DOHH2 (cell line): Measurements from ENCODE around the gene CSMD2.

Source experiments
- H3F3A ChIP-seq: fragments of 200-600 bp; sonication (generic), shearing (Covaris generic); 2 replicates; pipeline ENCODE4 v1.6.0; 2016; ENCODE audit warnings: antibody characterized with exemption, mild to moderate bottlenecking; ENCODE audit not compliant: control insufficient read depth, insufficient read depth
- H3K27ac ChIP-seq: fragments of 200-600 bp; sonication (generic); 2 replicates; pipeline ENCODE4 v1.5.1; 2014; ENCODE audit warnings: low read depth, mild to moderate bottlenecking, low read length, moderate library complexity
- H3K27me3 ChIP-seq: fragments of 200-600 bp; sonication (generic); 2 replicates; pipeline ENCODE4 v1.6.1; 2014; ENCODE audit warnings: mild to moderate bottlenecking, low read length, mixed read lengths; ENCODE audit not compliant: control insufficient read depth
- H3K36me3 ChIP-seq: fragments of 200-600 bp; sonication (generic); 2 replicates; pipeline ENCODE4 v1.6.1; 2014; ENCODE audit warnings: mild to moderate bottlenecking, low read length, moderate library complexity, mixed read lengths; ENCODE audit not compliant: control insufficient read depth
- H3K4me1 ChIP-seq: fragments of 200-600 bp; sonication (generic); 2 replicates; pipeline ENCODE4 v1.6.1; 2014; ENCODE audit warnings: mild to moderate bottlenecking, low read length, mixed read lengths; ENCODE audit not compliant: control insufficient read depth
- H3K4me2 ChIP-seq: fragments of 200-600 bp; sonication (generic); 2 replicates; pipeline ENCODE4 v1.6.0; 2014; ENCODE audit warnings: mild to moderate bottlenecking, low read length, moderate library complexity
- H3K4me3 ChIP-seq: fragments of 200-600 bp; sonication (generic); 2 replicates; pipeline ENCODE4 v1.5.1; 2014; ENCODE audit warnings: mild to moderate bottlenecking, low read length, mixed read lengths
- H3K79me2 ChIP-seq: fragments of 200-600 bp; sonication (generic); 2 replicates; pipeline ENCODE4 v1.6.1; 2014; ENCODE audit warnings: mild to moderate bottlenecking, low read length, mixed read lengths; ENCODE audit not compliant: control insufficient read depth
- H3K9me2 ChIP-seq: fragments of 200-600 bp; sonication (generic); replicated peaks from 2 replicates; pipeline ENCODE4 v1.6.1; 2014; ENCODE audit warnings: mild to moderate bottlenecking, low read length, mixed read lengths; ENCODE audit not compliant: control insufficient read depth
- H3K9me3 ChIP-seq: fragments of 200-600 bp; sonication (generic); 2 replicates; pipeline ENCODE4 v1.6.1; 2014; ENCODE audit warnings: antibody characterized with exemption, low read length, mixed read lengths; ENCODE audit not compliant: control insufficient read depth, insufficient read depth
- H4K20me1 ChIP-seq: fragments of 200-600 bp; sonication (generic); 2 replicates; pipeline ENCODE4 v1.6.0; 2014; ENCODE audit warnings: low read depth, mild to moderate bottlenecking, antibody characterized with exemption, low read length, moderate library complexity; ENCODE audit not compliant: control insufficient read depth, insufficient read depth
- EZH2phosphoT487 ChIP-seq: fragments of 200-600 bp; sonication (generic); IDR thresholded peaks from 2 replicates; pipeline ENCODE4 v1.6.1; 2017; ENCODE audit warnings: borderline replicate concordance, mild to moderate bottlenecking, antibody characterized with exemption, low read length, moderate library complexity, mixed read lengths
- TF ChIP-seq, protein P1 (sequence below): fragments of 200-600 bp; sonication (generic); IDR thresholded peaks from one replicate; pipeline ENCODE4 v1.5.1; 2014; ENCODE audit warnings: antibody characterized with exemption, mild to moderate bottlenecking, low read depth, low read length; ENCODE audit not compliant: poor library complexity, severe bottlenecking

CSMD2 gene

GRCh38 chr1:33791251-33791650, 373.8 kb downstream of the CSMD2 start:
- Histone ChIP-seq H3K27ac (no peak overlapping the region), H3K9me2 (no peaks in the 10 kb centered on the region), H3K4me1 (no peaks in the 10 kb centered on the region), H3F3A (no peaks in the 10 kb centered on the region), H3K79me2 (no peaks in the 10 kb centered on the region), H3K27me3 (peaks cover 3% of the 10 kb centered on the region; the same call in 1 of the 2 replicates), H3K9me3 (no peaks in the 10 kb centered on the region), H3K4me3 (no peak overlapping the region), H4K20me1 (no peaks in the 10 kb centered on the region), H3K36me3 (no peaks in the 10 kb centered on the region), H3K4me2 (no peak overlapping the region)
- no peak for TF ChIP-seq EZH2phosphoT487
- TF ChIP-seq, protein P1, sequence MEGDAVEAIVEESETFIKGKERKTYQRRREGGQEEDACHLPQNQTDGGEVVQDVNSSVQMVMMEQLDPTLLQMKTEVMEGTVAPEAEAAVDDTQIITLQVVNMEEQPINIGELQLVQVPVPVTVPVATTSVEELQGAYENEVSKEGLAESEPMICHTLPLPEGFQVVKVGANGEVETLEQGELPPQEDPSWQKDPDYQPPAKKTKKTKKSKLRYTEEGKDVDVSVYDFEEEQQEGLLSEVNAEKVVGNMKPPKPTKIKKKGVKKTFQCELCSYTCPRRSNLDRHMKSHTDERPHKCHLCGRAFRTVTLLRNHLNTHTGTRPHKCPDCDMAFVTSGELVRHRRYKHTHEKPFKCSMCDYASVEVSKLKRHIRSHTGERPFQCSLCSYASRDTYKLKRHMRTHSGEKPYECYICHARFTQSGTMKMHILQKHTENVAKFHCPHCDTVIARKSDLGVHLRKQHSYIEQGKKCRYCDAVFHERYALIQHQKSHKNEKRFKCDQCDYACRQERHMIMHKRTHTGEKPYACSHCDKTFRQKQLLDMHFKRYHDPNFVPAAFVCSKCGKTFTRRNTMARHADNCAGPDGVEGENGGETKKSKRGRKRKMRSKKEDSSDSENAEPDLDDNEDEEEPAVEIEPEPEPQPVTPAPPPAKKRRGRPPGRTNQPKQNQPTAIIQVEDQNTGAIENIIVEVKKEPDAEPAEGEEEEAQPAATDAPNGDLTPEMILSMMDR = no peak

DNA sequence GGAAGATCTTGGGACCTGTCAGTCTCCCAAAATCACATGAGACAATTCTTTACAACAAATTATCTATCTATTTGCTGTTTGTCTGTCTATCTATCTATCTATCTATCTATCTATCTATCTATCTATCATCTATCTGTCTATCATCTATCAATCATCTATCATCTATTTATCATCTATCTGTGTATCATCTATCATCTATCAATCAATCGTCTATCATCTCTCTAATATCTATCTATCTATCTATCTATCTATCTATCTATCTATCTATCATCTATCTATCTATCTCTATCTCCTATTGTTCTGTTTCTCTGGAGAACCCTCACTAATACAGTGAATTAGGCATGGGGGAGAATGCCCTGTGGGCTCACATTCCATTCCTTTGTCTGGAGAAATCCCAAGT, 374.5 kb downstream of the CSMD2 start:
- Histone ChIP-seq H3K36me3 (no peaks in the 10 kb centered on the region), H3K4me2 (no peak overlapping the region), H3K79me2 (no peaks in the 10 kb centered on the region), H4K20me1 (no peaks in the 10 kb centered on the region), H3K9me3 (no peaks in the 10 kb centered on the region), H3K27me3 (peaks cover 3% of the 10 kb centered on the region; the same call in 1 of the 2 replicates), H3K4me3 (no peak overlapping the region), H3F3A (no peaks in the 10 kb centered on the region), H3K9me2 (no peaks in the 10 kb centered on the region), H3K4me1 (no peaks in the 10 kb centered on the region), H3K27ac (no peak overlapping the region)
- TF ChIP-seq EZH2phosphoT487 = no peak
- TF ChIP-seq, protein P1 = no peak

DNA sequence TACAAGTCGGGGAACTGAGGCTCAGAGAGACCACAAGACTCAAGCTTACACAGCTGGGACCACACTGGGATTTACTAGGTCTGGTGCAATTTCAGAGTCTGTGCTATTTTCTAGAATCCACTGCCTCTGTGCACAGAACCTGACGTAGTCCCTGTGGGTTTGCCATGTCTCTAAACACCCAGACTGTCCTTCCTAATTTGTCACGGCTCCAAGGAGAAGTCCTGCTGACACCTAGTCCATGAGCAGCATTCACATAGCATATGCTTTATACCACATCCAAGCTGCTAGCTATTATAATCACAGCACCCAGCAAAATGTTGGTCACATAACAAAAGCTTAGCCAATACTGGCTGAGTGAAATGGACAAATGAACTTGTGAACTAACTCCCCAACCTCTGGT, 380.2 kb downstream of the CSMD2 start:
- H3K9me3 ChIP-seq = no peaks in the 10 kb centered on the region

More for the DNA sequence above, 380.2 kb downstream of the CSMD2 start:
- Histone ChIP-seq H3K4me3 (no peak overlapping the region), H3K36me3 (no peaks in the 10 kb centered on the region), H3K27me3 (peaks cover 3% of the 10 kb centered on the region; the same call in 1 of the 2 replicates), H3F3A (no peaks in the 10 kb centered on the region), H3K9me2 (no peaks in the 10 kb centered on the region), H3K79me2 (no peaks in the 10 kb centered on the region), H3K27ac (no peak overlapping the region), H4K20me1 (no peaks in the 10 kb centered on the region), H3K4me1 (no peaks in the 10 kb centered on the region), H3K4me2 (no peak overlapping the region)
- TF ChIP-seq, protein P1 = no peak
- no peak for TF ChIP-seq EZH2phosphoT487
